ENCODE measurements around the gene WLS.
A peak's percentile ranks its signal among the peaks of the same experiment; 100 is the strongest.

WLS gene

DNA sequence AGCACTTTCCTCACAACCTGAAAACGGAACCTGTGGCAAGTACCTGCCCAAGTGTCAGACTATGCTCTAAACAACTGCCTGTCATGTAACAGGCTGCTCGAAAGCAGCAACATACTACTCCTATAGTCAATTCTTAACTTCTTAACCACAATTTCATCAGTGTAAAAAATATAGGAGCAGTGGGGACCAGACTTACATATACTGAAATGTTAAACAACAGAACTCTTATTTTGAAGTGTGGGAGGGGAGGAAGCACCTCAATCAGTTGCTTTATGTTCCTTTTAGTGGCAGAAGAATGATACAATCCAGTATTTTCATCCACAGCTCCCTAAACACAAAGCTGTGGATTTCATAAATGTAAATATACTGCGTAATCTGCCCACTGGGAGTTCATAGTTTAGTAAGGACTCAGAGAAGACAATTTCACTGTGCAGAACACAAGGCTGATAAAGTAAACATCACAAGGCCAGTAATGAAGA, 44.2 kb downstream of the WLS start:
- peak overlapping the region; percentile 37; the same call in 1 of the 2 replicates for H3K4me3 ChIP-seq (ENCODE audit: low read depth, low read length)
- TF ChIP-seq, protein P1, sequence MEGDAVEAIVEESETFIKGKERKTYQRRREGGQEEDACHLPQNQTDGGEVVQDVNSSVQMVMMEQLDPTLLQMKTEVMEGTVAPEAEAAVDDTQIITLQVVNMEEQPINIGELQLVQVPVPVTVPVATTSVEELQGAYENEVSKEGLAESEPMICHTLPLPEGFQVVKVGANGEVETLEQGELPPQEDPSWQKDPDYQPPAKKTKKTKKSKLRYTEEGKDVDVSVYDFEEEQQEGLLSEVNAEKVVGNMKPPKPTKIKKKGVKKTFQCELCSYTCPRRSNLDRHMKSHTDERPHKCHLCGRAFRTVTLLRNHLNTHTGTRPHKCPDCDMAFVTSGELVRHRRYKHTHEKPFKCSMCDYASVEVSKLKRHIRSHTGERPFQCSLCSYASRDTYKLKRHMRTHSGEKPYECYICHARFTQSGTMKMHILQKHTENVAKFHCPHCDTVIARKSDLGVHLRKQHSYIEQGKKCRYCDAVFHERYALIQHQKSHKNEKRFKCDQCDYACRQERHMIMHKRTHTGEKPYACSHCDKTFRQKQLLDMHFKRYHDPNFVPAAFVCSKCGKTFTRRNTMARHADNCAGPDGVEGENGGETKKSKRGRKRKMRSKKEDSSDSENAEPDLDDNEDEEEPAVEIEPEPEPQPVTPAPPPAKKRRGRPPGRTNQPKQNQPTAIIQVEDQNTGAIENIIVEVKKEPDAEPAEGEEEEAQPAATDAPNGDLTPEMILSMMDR (IDR thresholded peaks at IDR 0.05; ENCODE audit: low read depth, low read length) = no peak

DNA sequence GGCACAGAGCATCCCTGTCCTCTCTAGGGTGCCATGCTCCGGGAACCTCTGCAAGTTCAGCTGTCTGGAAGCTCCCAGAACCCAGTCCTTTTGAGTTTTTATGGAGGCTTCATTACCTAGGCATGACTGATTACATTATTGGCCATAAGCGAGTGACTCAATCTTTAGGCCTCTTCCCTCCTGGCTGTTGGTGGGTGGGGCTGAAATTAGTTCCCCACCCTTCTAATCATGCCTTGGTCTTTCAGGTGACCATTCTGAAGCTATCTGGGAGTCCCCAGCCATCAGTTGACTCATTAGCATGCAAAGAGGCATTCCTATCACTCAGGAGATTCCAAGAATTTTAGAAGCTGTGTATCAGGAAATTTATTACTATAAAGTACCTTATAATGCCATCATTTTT, 46.6 kb downstream of the WLS start:
- no peak overlapping the region for H3K4me3 ChIP-seq (ENCODE audit: low read depth, low read length)
- TF ChIP-seq, protein P1 (IDR thresholded peaks at IDR 0.05; ENCODE audit: low read depth, low read length) = no peak

GRCh38 chr1:68183895-68184294, 48.4 kb downstream of the WLS start:
- no peak overlapping the region for H3K4me3 ChIP-seq (ENCODE audit: low read depth, low read length)
- TF ChIP-seq, protein P1 (IDR thresholded peaks at IDR 0.05; ENCODE audit: low read depth, low read length) = no peak

GRCh38 chr1:68181165-68181556, 51.2 kb downstream of the WLS start:
- H3K4me3 ChIP-seq (ENCODE audit: low read depth, low read length) = no peak overlapping the region
- TF ChIP-seq, protein P1 (IDR thresholded peaks at IDR 0.05; ENCODE audit: low read depth, low read length) = no peak

GRCh38 chr1:68180441-68181164, 51.7 kb downstream of the WLS start:
- TF ChIP-seq, protein P1 (IDR thresholded peaks at IDR 0.05; ENCODE audit: low read depth, low read length) = no peak
- no peak overlapping the region for H3K4me3 ChIP-seq (ENCODE audit: low read depth, low read length)

DNA sequence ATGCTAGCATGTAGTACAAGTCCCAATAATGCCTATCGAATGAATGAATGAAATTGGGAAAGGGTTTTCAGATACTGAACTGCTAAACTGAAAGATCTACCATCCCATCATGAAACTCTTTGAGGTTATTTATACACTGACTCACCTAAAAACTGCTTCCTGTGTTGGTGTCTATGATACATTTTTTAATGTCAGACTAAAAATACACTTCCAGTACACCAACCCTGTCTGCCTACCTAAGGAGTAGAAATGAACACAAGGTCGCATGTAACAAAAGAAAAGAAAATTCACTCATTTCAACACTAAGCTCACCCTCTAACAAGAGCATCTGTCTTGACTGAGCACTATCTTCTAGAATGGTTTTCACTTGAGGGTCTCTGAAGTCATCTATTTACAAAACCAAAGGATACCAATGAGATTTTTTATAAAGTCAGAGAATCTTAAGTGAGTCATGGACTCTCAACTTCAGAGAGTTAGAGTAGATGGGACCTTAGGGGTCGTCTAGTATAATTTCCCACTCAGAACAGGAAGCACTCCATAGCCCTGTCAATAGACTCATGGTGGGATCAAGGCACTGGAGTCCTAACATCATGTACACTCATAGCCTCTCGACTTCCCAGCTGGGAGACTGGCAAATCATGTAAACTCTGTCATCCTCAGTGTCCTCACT, 53.4 kb downstream of the WLS start:
- TF ChIP-seq, protein P1 (IDR thresholded peaks at IDR 0.05; ENCODE audit: low read depth, low read length) = no peak
- no peak overlapping the region for H3K4me3 ChIP-seq (ENCODE audit: low read depth, low read length)

Data from WI38 (cell line).